Loucy (cell line): Measurements from ENCODE around the gene C2orf81.

Experiments used
- CTCF ChIP-seq: fragments of 200-600 bp; sonication (generic); conservative IDR thresholded peaks from 2 replicates; pipeline ENCODE4 v1.5.1; 2014; ENCODE audit warnings: mild to moderate bottlenecking, antibody characterized with exemption, low read length
- EZH2phosphoT487 ChIP-seq: fragments of 200-600 bp; IDR thresholded peaks from 2 replicates; pipeline ENCODE4 v1.6.1; 2018; ENCODE audit warnings: antibody characterized with exemption, mild to moderate bottlenecking, moderate library complexity, borderline replicate concordance

GRCh38 chr2:74457129-74457548 is 35.7 kb upstream of the C2orf81 start:
- TF ChIP-seq CTCF (no peak), EZH2phosphoT487 (no peak)
